Measurements from ENCODE around the gene MOB3B. TPM values are rescaled to one million over a fixed set of nuclear protein-coding genes. Genes with fewer than 3 reads are reported as not detected.

The MOB3B gene
- polyA plus RNA-seq, 3 donors, result 24.0 to 26.2 (median 25.5) TPM

- no peak for DNase-seq (ENCODE audit: low read depth in 3 of 3, low spot score in 2 of 3)
These were observed 226.4 kb downstream of the MOB3B start for GRCh38 chr9:27303219-27303618.

DNA sequence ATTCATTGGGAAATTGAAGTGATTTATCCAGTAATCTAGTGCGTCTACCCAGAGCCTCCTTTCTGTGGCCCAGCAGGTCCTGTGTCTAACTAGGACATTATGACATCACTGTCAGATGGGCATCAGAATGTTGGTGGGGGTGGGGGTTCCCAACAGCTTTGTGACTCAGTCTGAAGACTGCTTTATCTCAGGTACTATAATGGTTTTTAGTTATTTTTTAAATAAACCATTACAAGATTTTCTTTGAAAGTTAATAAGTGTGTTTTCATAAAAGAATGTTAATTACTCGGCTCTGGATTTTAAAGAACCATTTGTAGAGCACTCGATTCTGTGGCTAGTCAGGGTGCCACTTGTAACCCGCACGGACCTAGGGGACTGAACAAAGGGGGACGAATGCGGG is 232.6 kb downstream of the MOB3B start, which contains the start of gene EQTN:
Gene EQTN (minus strand): TSS at position 101 of the 400 bp plus-strand sequence. CDS start 95 bp downstream, at position 6.
- DNase-seq (ENCODE audit: low read depth in 3 of 3, low spot score in 2 of 3), result no peak

GRCh38 chr9:27293996-27294395 is 235.6 kb downstream of the MOB3B start:
- DNase-seq (ENCODE audit: low read depth in 3 of 3, low spot score in 2 of 3), result no peak

DNA sequence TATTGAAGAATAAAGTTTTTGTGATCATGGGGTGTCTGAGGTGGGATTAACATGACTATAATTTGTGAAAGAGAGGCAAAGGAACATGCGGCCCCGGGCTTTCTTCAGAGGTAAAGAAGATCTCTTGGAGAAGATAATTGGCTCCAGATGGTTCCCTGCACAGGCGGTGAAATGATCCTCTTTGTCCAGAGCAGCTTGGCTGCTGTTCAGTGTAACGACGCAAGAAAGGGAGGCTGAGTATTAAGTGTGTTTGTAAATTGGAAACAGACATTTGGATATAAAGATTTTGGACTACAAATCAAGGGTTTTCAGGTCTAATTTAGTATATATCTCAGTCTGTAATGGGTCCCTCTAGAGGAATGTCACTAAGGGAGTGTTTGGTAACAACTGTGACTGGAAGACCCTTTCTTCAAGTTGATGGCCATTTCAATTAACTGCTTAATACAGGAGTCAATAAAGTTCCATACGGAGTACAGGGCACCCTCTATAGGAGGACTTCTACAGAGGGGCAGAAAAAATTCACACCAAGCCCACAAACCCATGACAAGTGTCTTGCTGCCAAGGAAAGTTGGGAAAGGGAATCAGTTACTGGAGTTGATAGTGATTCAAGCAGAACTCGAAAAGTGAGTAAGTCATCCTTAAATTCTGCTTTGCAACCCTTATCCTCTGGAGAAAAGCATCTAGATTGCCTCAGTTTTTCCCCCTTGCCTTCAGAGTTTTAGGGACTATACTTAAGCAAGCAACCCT is 236.8 kb downstream of the MOB3B start:
- no peak for DNase-seq (ENCODE audit: low read depth in 3 of 3, low spot score in 2 of 3)

DNA sequence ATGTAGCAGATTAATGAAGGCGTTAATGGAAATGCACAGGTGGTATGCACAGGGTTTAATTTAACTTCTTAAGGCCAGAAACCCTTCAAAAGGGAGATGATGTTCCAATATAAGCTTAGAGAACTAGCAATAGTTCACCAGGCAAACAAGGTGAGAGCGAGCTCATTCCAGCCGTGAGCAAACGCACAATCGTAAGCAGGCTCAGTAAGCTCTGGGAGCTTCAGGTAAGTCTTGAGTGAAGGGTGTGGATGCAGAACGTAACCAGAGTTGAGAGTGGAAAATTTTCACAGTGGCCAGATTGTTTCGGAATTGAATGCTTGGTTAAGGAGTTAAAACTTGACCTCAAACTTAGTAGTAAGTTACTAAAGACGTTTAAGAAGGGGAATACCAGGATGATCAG is 238.3 kb downstream of the MOB3B start:
- no peak for DNase-seq (ENCODE audit: low read depth in 3 of 3, low spot score in 2 of 3)

DNA sequence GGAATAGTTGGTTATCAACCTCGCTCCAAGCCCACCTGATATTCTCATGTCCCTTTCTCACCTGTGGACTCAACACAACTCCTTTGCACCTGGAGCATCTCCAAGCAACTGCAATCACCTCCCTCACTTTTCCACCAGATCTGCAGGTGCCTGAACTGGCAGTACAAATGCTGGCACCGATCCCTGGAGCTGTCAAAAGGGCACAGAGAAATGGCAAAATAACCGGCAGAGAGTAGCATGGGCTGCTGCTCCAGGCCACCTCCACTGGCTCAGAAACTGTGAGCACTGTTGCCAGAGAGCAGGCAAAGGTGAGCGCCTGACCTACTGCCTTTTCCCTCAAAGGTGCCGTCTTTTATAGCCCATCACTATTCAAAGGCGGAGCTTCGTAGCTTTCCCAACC is 247.3 kb downstream of the MOB3B start:
- no peak for DNase-seq (ENCODE audit: low read depth in 3 of 3, low spot score in 2 of 3)

DNA sequence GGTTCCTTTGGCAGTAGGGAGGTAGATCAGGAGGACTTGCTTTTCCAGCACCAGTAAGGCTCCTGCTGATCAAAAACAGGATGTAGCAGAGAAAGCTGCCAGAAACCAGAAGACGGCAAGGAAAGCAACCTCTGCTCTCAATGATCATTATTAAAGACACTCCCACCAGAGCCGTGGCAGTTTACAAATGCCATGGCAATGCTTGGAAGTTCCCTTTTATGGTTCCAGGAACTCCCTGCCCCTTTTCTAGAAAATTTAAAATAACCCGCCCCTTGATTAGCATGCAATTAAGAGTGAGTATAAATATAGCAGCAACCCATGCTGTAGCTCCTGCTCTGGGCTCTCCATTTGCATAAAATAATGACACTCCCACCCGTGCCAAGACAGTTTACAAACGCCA is 248.8 kb downstream of the MOB3B start:
- no peak for DNase-seq (ENCODE audit: low read depth in 3 of 3, low spot score in 2 of 3)

DNA sequence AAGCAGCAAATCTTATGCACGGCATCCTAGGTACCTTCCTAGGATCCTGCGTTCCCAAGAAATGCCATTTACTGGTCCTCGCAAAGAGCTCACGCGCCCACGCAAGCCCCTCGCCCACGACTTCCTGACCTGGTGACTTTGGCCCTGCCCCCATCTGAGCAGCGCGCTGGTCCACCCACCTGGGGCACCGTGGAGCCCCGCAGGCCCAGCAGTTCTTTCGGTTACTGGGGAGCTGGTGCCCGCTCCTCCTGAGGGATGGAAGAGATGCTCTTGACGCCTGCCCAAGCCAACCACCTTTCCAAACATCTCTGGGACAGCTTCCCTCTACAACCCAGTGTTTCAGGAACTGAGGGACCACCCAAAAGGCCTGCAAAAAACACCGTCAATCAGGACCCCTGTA is 249.4 kb downstream of the MOB3B start:
- DNase-seq (ENCODE audit: low read depth in 3 of 3, low spot score in 2 of 3), result no peak

DNA sequence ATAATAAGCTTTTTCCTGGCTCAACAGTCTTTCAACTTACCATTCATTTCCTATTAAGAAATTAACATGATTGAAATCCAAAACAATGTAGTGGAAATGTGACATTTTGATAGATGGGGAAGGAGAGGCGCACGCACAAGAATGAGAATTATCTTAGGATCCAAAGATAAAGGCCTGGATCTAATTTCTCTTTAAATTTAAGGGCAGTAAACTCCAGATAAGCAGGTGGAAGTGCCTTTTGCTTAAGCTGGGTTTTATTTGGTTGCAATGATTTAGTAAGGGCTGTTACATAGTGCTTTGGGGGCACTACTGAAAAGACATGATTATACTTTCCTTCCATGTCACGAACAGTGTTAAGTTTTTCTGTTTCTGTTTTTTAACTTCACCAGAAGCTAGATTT is 250.0 kb downstream of the MOB3B start:
- no peak for DNase-seq (ENCODE audit: low read depth in 3 of 3, low spot score in 2 of 3)

GRCh38 chr9:27278374-27278773 is 251.2 kb downstream of the MOB3B start:
- DNase-seq (ENCODE audit: low read depth in 3 of 3, low spot score in 2 of 3), result no peak

- DNase-seq (ENCODE audit: low read depth in 3 of 3, low spot score in 2 of 3), result peak; percentile 40 to 56 (median 41)
These were observed 253.2 kb downstream of the MOB3B start for GRCh38 chr9:27276193-27277030.

Other genes starting within 250 kb of the MOB3B start
- under 1 TPM in 2 of 3 donors, not detected in 1; 0.19 to 0.36 TPM for gene EQTN, start 232.7 kb downstream of the MOB3B start, polyA plus RNA-seq (ENCODE audit: insufficient read length in 3 of 3)
- not detected for gene IFNK, start 5.5 kb downstream of the MOB3B start, polyA plus RNA-seq (ENCODE audit: insufficient read length in 3 of 3)
- gene C9orf72, start 43.7 kb upstream of the MOB3B start, polyA plus RNA-seq (ENCODE audit: insufficient read length in 3 of 3), result 10 to 100 TPM; 18.3 to 20.4 (median 19.8) TPM

All from right renal cortex interstitium (tissue), 3 donors.